Suprapubic skin (tissue), 4 donors: ENCODE measurements around the gene MYO7A.

Experiments used
- EP300 ChIP-seq: sonication (generic); formaldehyde crosslinking; IDR thresholded peaks from one replicate; pipeline ENCODE4 v1.6.1; 2017; ENCODE audit warnings: antibody characterized with exemption
- POLR2A ChIP-seq, 2 donors: fragments of 450-650 bp; IDR thresholded peaks; one replicate each; pipeline ENCODE4 v1.6.1; 2017; ENCODE audit warnings: antibody characterized with exemption in 2 of 2, mild to moderate bottlenecking in 2 of 2, moderate library complexity in 2 of 2
- POLR2AphosphoS5 ChIP-seq, 3 donors: sonication (generic); formaldehyde crosslinking; IDR thresholded peaks; one replicate each; pipeline ENCODE4 v1.6.1; 2017; ENCODE audit warnings: antibody characterized with exemption in 3 of 3
- TF ChIP-seq, protein P1 (sequence below), 2 donors: fragments of 200-600 bp in 1 of 2; fragments of 450-650 bp in 1 of 2; sonication (generic) in 1 of 2; IDR thresholded peaks; one replicate each; pipeline ENCODE4 v1.5.1; 2016 to 2019; ENCODE audit warnings: antibody characterized with exemption in 2 of 2, mild to moderate bottlenecking in 1 of 2, moderate library complexity in 1 of 2

DNA sequence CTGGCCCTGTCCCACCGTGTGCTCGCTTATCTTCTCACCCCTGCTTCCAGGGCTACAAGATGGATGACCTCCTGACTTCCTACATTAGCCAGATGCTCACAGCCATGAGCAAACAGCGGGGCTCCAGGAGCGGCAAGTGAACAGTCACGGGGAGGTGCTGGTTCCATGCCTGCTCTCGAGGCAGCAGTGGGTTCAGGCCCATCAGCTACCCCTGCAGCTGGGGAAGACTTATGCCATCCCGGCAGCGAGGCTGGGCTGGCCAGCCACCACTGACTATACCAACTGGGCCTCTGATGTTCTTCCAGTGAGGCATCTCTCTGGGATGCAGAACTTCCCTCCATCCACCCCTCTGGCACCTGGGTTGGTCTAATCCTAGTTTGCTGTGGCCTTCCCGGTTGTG, 86.5 kb downstream of the MYO7A start:
- TF ChIP-seq POLR2A (IDR thresholded peaks at IDR 0.05) (no peak), POLR2AphosphoS5 (IDR thresholded peaks at IDR 0.05) (no peak), EP300 (no peak)
- TF ChIP-seq, protein P1, sequence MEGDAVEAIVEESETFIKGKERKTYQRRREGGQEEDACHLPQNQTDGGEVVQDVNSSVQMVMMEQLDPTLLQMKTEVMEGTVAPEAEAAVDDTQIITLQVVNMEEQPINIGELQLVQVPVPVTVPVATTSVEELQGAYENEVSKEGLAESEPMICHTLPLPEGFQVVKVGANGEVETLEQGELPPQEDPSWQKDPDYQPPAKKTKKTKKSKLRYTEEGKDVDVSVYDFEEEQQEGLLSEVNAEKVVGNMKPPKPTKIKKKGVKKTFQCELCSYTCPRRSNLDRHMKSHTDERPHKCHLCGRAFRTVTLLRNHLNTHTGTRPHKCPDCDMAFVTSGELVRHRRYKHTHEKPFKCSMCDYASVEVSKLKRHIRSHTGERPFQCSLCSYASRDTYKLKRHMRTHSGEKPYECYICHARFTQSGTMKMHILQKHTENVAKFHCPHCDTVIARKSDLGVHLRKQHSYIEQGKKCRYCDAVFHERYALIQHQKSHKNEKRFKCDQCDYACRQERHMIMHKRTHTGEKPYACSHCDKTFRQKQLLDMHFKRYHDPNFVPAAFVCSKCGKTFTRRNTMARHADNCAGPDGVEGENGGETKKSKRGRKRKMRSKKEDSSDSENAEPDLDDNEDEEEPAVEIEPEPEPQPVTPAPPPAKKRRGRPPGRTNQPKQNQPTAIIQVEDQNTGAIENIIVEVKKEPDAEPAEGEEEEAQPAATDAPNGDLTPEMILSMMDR (IDR thresholded peaks at IDR 0.05) = no peak
